Tibial nerve (tissue), 4 donors: ENCODE data around the gene CCDC121. TPM values are rescaled to one million over a fixed set of nuclear protein-coding genes. Genes with fewer than 3 reads are reported as not detected.
"Not testable (repeated sequence)": the region's sequence is repeated elsewhere in the genome, so short reads cannot be mapped to it uniquely, and the experiment has no call there.

Experiments used
- DNase-seq, 2 donors: peaks; one replicate each; pipeline ENCODE4 v3.0.0-alpha.2; 2019; ENCODE audit warnings: low spot score in 2 of 2
- H3K27ac ChIP-seq, 4 donors: fragments of 200-600 bp; sonication (generic) in 3 of 4; one replicate each; pipeline ENCODE4 v1.5.1; 2017 to 2019; ENCODE audit warnings: mild to moderate bottlenecking in 1 of 4
- H3K27me3 ChIP-seq, 2 donors: fragments of 200-600 bp; sonication (generic) in 1 of 2; one replicate each; pipeline versions ENCODE4 v1.5.1 to v1.6.0; 2017 to 2019
- H3K36me3 ChIP-seq, 3 donors: fragments of 200-600 bp; sonication (generic); one replicate each; pipeline ENCODE4 v1.5.1; 2018 to 2019
- H3K4me1 ChIP-seq, 4 donors: fragments of 200-600 bp; sonication (generic) in 3 of 4; one replicate each; pipeline ENCODE4 v1.5.1; 2017 to 2019
- H3K4me3 ChIP-seq, 4 donors: fragments of 200-600 bp; sonication (generic) in 3 of 4; one replicate each; pipeline ENCODE4 v1.5.1; 2017 to 2019; ENCODE audit warnings: mild to moderate bottlenecking in 1 of 4, moderate library complexity in 1 of 4
- H3K9me3 ChIP-seq, 4 donors: fragments of 200-600 bp; sonication (generic) in 3 of 4; one replicate each; pipeline ENCODE4 v1.5.1; 2017 to 2019
- CTCF ChIP-seq, 5 experiments: fragments of 200-600 bp in 3 of 5; fragments of 450-650 bp in 2 of 5; sonication (generic) in 3 of 5; IDR thresholded peaks; one replicate each; pipeline ENCODE4 v1.5.1; 2016 to 2019; ENCODE audit warnings: antibody characterized with exemption in 5 of 5, mild to moderate bottlenecking in 3 of 5, moderate library complexity in 2 of 5
- EP300 ChIP-seq, 2 donors: sonication (generic); formaldehyde crosslinking; IDR thresholded peaks; one replicate each; pipeline ENCODE4 v1.6.1; 2017; ENCODE audit warnings: antibody characterized with exemption in 2 of 2, mild to moderate bottlenecking in 1 of 2
- POLR2A ChIP-seq, 2 donors: fragments of 450-650 bp; IDR thresholded peaks; one replicate each; pipeline ENCODE4 v1.6.1; 2017; ENCODE audit warnings: antibody characterized with exemption in 2 of 2, mild to moderate bottlenecking in 2 of 2, moderate library complexity in 2 of 2
- WGBS, 2 donors: methylation state at CpG; one replicate each; pipeline ENCODE4 v1.1.5; 2018; 5-methylcytosine and 5-hydroxymethylcytosine counted together
- total RNA-seq, 4 donors: library from RNA; depleted of rRNA; stranded (reverse); fragments of >200 nt; gene quantifications; one replicate each; pipeline ENCODE4 v1.1.0, GENCODE V29; 2016

CCDC121 gene
- total RNA-seq, 4 donors from 2014 or later, result 3.8 to 7.2 (median 4.7) TPM

- no peak for DNase-seq
Measured at GRCh38 chr2:27606611-27607010, 22.2 kb downstream of the CCDC121 start.

GRCh38 chr2:27596627-27597026 lies 32.2 kb downstream of the CCDC121 start:
- H3K4me3 ChIP-seq, result no peak overlapping the region
- WGBS, 2 donors, result 92 to 97% methylated on average over 1 of the region's 1 CpG
- DNase-seq, result no peak
- no peak for TF ChIP-seq POLR2A (IDR thresholded peaks at IDR 0.05)
- TF ChIP-seq CTCF (IDR thresholded peaks at IDR 0.05), result no peak
- TF ChIP-seq EP300 (IDR thresholded peaks at IDR 0.05), result no peak
- peaks cover 0 to 64% (median 10%) of the 10 kb centered on the region in 3 donors for H3K36me3 ChIP-seq
- H3K27ac ChIP-seq, result no peak overlapping the region
- H3K4me1 ChIP-seq, result peaks cover 0 to 8% (median 0%) of the 10 kb centered on the region in 4 donors
- peaks cover 0 to 30% (median under 1%) of the 10 kb centered on the region in 4 donors for H3K9me3 ChIP-seq
- no peaks in the 10 kb centered on the region for H3K27me3 ChIP-seq

More at GRCh38 chr2:27606611-27607010, 22.2 kb downstream of the CCDC121 start:
- H3K27ac ChIP-seq, result no peak overlapping the region
- no peaks in the 10 kb centered on the region for H3K4me1 ChIP-seq
- no peak overlapping the region for H3K4me3 ChIP-seq
- no peaks in the 10 kb centered on the region for H3K27me3 ChIP-seq
- TF ChIP-seq EP300 (IDR thresholded peaks at IDR 0.05) (no peak), POLR2A (IDR thresholded peaks at IDR 0.05) (no peak), CTCF (IDR thresholded peaks at IDR 0.05) (no peak)
- no peaks in the 10 kb centered on the region for H3K9me3 ChIP-seq
- H3K36me3 ChIP-seq, result peaks cover 0 to 95% (median 20%) of the 10 kb centered on the region in 3 donors
- 77 to 90% methylated on average over 2 of the region's 2 CpGs for WGBS, 2 donors

GRCh38 chr2:27595412-27595811 lies 33.4 kb downstream of the CCDC121 start:
- Histone ChIP-seq H3K9me3 (peaks cover 0 to 42% (median 7%) of the 10 kb centered on the region in 4 donors), H3K36me3 (peaks cover 0 to 64% (median 10%) of the 10 kb centered on the region in 3 donors)
- 98% methylated on average over 9 of the region's 9 CpGs for WGBS, 2 donors
- DNase-seq, H3K27ac ChIP-seq, H3K4me1 ChIP-seq, H3K4me3 ChIP-seq, H3K27me3 ChIP-seq: not testable (repeated sequence)

GRCh38 chr2:27594020-27594703 lies 34.6 kb downstream of the CCDC121 start:
- not testable (repeated sequence) for H3K27ac ChIP-seq, H3K27me3 ChIP-seq, H3K4me1 ChIP-seq, H3K4me3 ChIP-seq, DNase-seq
- 95 to 96% methylated on average over 21 to 43 of the region's 45 CpGs for WGBS, 2 donors
- H3K36me3 ChIP-seq, result peaks cover 0 to 64% (median 6%) of the 10 kb centered on the region in 3 donors
- peaks cover 0 to 54% (median 11%) of the 10 kb centered on the region in 4 donors for H3K9me3 ChIP-seq

GRCh38 chr2:27593240-27593639 lies 35.6 kb downstream of the CCDC121 start:
- no peaks in the 10 kb centered on the region for H3K4me1 ChIP-seq
- peaks cover 0 to 59% (median 12%) of the 10 kb centered on the region in 4 donors for H3K9me3 ChIP-seq
- H3K27ac ChIP-seq, result no peak overlapping the region
- TF ChIP-seq POLR2A (IDR thresholded peaks at IDR 0.05) (no peak), EP300 (IDR thresholded peaks at IDR 0.05) (no peak), CTCF (IDR thresholded peaks at IDR 0.05) (no peak)
- H3K27me3 ChIP-seq, result no peaks in the 10 kb centered on the region
- H3K36me3 ChIP-seq, result peaks cover 0 to 58% (median 6%) of the 10 kb centered on the region in 3 donors
- WGBS, 2 donors, result 100% methylated on average over 2 of the region's 2 CpGs
- no peak overlapping the region for H3K4me3 ChIP-seq
- no peak for DNase-seq

- Histone ChIP-seq H3K27me3 (no peaks in the 10 kb centered on the region), H3K4me1 (peaks cover 0 to 3% (median 0%) of the 10 kb centered on the region in 4 donors), H3K4me3 (no peak overlapping the region), H3K27ac (no peak overlapping the region), H3K36me3 (peaks cover 0 to 53% (median 6%) of the 10 kb centered on the region in 3 donors), H3K9me3 (peaks cover 0 to 61% (median 12%) of the 10 kb centered on the region in 4 donors)
- TF ChIP-seq EP300 (IDR thresholded peaks at IDR 0.05) (no peak), POLR2A (IDR thresholded peaks at IDR 0.05) (no peak), CTCF (IDR thresholded peaks at IDR 0.05) (no peak)
- 92 to 95% methylated on average over 3 of the region's 3 CpGs for WGBS, 2 donors
- DNase-seq, result no peak
Measured at GRCh38 chr2:27591745-27592144, 37.1 kb downstream of the CCDC121 start.
